Measurements from ENCODE around the gene VPS18. TPM values are rescaled to one million over a fixed set of nuclear protein-coding genes. Genes with fewer than 3 reads are reported as not detected.

VPS18 gene
- total RNA-seq, 1 donor from 2014 or later: 37.6 TPM

GRCh38 chr15:40917585-40917984 lies 23.3 kb downstream of the VPS18 start:
- H3K36me3 ChIP-seq (ENCODE audit: insufficient read depth, low read length): no peaks in the 10 kb centered on the region

GRCh38 chr15:40918146-40918798 lies 24.0 kb downstream of the VPS18 start:
- H3K36me3 Mint-ChIP-seq (ENCODE audit: low read depth, unreplicated experiment): peaks cover 2% of the 10 kb centered on the region
- Histone ChIP-seq H3K4me3 (ENCODE audit: insufficient read depth, low read depth, low read length) (no peak overlapping the region), H3K36me3 (ENCODE audit: insufficient read depth, low read length) (no peaks in the 10 kb centered on the region), H3K79me2 (ENCODE audit: insufficient read depth, low read length) (no peaks in the 10 kb centered on the region), H4K20me1 (ENCODE audit: insufficient read depth, low read length) (no peaks in the 10 kb centered on the region), H2AFZ (ENCODE audit: low read depth, low read length) (peak overlapping the region; percentile 91), H3K27me3 (ENCODE audit: insufficient read depth, low read length) (no peaks in the 10 kb centered on the region), H3K9me3 (ENCODE audit: insufficient read depth, low read depth, low read length) (no peaks in the 10 kb centered on the region), H3K27ac (ENCODE audit: low read depth, low read length) (no peak overlapping the region), H3K4me1 (ENCODE audit: insufficient read depth, low read length) (peaks cover 12% of the 10 kb centered on the region), H3K4me2 (ENCODE audit: low read length) (peak overlapping the region; percentile 41), H3K9ac (ENCODE audit: low read length) (no peak overlapping the region)
- H3K9me3 Mint-ChIP-seq (ENCODE audit: unreplicated experiment): no peaks in the 10 kb centered on the region
- DNase-seq (ENCODE audit: low read depth) (no peak), FAIRE-seq (no peak)
- H3K4me3 Mint-ChIP-seq (ENCODE audit: unreplicated experiment): no peak overlapping the region
- peaks cover 3% of the 10 kb centered on the region for H3K4me1 Mint-ChIP-seq (ENCODE audit: low read depth, unreplicated experiment)
- peaks cover 52% of the 10 kb centered on the region for H3K27me3 Mint-ChIP-seq (ENCODE audit: low read depth, unreplicated experiment)
- TF ChIP-seq EZH2 (IDR thresholded peaks at IDR 0.05; ENCODE audit: insufficient read depth, low read length): no peak
- TF ChIP-seq, protein P1, sequence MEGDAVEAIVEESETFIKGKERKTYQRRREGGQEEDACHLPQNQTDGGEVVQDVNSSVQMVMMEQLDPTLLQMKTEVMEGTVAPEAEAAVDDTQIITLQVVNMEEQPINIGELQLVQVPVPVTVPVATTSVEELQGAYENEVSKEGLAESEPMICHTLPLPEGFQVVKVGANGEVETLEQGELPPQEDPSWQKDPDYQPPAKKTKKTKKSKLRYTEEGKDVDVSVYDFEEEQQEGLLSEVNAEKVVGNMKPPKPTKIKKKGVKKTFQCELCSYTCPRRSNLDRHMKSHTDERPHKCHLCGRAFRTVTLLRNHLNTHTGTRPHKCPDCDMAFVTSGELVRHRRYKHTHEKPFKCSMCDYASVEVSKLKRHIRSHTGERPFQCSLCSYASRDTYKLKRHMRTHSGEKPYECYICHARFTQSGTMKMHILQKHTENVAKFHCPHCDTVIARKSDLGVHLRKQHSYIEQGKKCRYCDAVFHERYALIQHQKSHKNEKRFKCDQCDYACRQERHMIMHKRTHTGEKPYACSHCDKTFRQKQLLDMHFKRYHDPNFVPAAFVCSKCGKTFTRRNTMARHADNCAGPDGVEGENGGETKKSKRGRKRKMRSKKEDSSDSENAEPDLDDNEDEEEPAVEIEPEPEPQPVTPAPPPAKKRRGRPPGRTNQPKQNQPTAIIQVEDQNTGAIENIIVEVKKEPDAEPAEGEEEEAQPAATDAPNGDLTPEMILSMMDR (IDR thresholded peaks at IDR 0.05; ENCODE audit: insufficient read depth, low read depth, low read length): no peak
- no peak overlapping the region for H3K27ac Mint-ChIP-seq (ENCODE audit: unreplicated experiment)

More at GRCh38 chr15:40917585-40917984, 23.3 kb downstream of the VPS18 start:
- Histone ChIP-seq H3K4me3 (ENCODE audit: insufficient read depth, low read depth, low read length) (no peak overlapping the region), H4K20me1 (ENCODE audit: insufficient read depth, low read length) (no peaks in the 10 kb centered on the region), H3K9ac (ENCODE audit: low read length) (no peak overlapping the region), H3K27me3 (ENCODE audit: insufficient read depth, low read length) (no peaks in the 10 kb centered on the region), H2AFZ (ENCODE audit: low read depth, low read length) (no peak overlapping the region), H3K79me2 (ENCODE audit: insufficient read depth, low read length) (no peaks in the 10 kb centered on the region), H3K4me1 (ENCODE audit: insufficient read depth, low read length) (peaks cover 12% of the 10 kb centered on the region), H3K4me2 (ENCODE audit: low read length) (no peak overlapping the region), H3K27ac (ENCODE audit: low read depth, low read length) (no peak overlapping the region), H3K9me3 (ENCODE audit: insufficient read depth, low read depth, low read length) (no peaks in the 10 kb centered on the region)
- DNase-seq (ENCODE audit: low read depth) (no peak), FAIRE-seq (no peak)
- Mint-ChIP-seq H3K4me1 (ENCODE audit: low read depth, unreplicated experiment) (peaks cover 3% of the 10 kb centered on the region), H3K36me3 (ENCODE audit: low read depth, unreplicated experiment) (peaks cover 2% of the 10 kb centered on the region), H3K27me3 (ENCODE audit: low read depth, unreplicated experiment) (peaks cover 48% of the 10 kb centered on the region), H3K9me3 (ENCODE audit: unreplicated experiment) (no peaks in the 10 kb centered on the region), H3K4me3 (ENCODE audit: unreplicated experiment) (no peak overlapping the region), H3K27ac (ENCODE audit: unreplicated experiment) (no peak overlapping the region)
- no peak for TF ChIP-seq EZH2 (IDR thresholded peaks at IDR 0.05; ENCODE audit: insufficient read depth, low read length)
- TF ChIP-seq, protein P1 (IDR thresholded peaks at IDR 0.05; ENCODE audit: insufficient read depth, low read depth, low read length): no peak

DNA sequence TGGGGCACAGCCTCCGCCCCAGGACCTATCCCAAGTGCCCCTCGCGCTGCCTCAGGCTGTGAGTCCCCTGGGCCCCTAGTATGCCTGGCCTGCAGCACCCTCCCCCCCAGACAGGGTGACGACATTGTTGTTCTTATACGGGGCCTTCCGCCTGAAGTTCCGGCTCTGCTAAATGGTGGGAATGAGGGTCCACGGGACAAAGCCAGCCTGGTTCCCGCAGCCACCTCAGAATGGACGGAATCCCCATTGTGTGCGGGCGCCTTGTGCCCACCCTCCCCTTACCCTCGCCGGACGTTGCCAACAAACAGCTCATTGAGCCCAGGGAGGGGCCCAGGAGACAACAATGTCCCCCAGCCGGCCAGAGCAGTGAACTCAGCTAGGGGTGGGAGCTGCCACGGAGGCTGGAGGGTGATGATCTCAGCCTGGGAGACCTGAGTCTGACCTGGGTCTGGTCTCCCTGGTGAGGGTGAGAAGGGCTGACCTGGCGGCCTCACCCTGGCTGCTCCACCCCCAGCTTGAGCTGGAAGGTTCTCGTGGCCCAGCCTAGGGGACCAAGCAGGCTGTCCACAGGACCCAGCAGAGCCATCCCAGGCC lies 24.6 kb downstream of the VPS18 start:
- FAIRE-seq (no peak), DNase-seq (ENCODE audit: low read depth) (no peak)
- Histone ChIP-seq H2AFZ (ENCODE audit: low read depth, low read length) (peak overlapping the region; percentile 91), H3K4me1 (ENCODE audit: insufficient read depth, low read length) (peaks cover 12% of the 10 kb centered on the region), H3K4me3 (ENCODE audit: insufficient read depth, low read depth, low read length) (no peak overlapping the region), H3K9me3 (ENCODE audit: insufficient read depth, low read depth, low read length) (no peaks in the 10 kb centered on the region), H3K27me3 (ENCODE audit: insufficient read depth, low read length) (no peaks in the 10 kb centered on the region), H3K27ac (ENCODE audit: low read depth, low read length) (no peak overlapping the region), H3K9ac (ENCODE audit: low read length) (peak overlapping the region; percentile 27), H3K4me2 (ENCODE audit: low read length) (peak overlapping the region; percentile 41), H3K79me2 (ENCODE audit: insufficient read depth, low read length) (no peaks in the 10 kb centered on the region), H3K36me3 (ENCODE audit: insufficient read depth, low read length) (no peaks in the 10 kb centered on the region), H4K20me1 (ENCODE audit: insufficient read depth, low read length) (no peaks in the 10 kb centered on the region)
- H3K27ac Mint-ChIP-seq (ENCODE audit: unreplicated experiment): no peak overlapping the region
- H3K9me3 Mint-ChIP-seq (ENCODE audit: unreplicated experiment): no peaks in the 10 kb centered on the region
- no peak for TF ChIP-seq EZH2 (IDR thresholded peaks at IDR 0.05; ENCODE audit: insufficient read depth, low read length)
- TF ChIP-seq, protein P1 (IDR thresholded peaks at IDR 0.05; ENCODE audit: insufficient read depth, low read depth, low read length): no peak
- H3K4me3 Mint-ChIP-seq (ENCODE audit: unreplicated experiment): no peak overlapping the region
- peaks cover 57% of the 10 kb centered on the region for H3K27me3 Mint-ChIP-seq (ENCODE audit: low read depth, unreplicated experiment)
- peaks cover 2% of the 10 kb centered on the region for H3K36me3 Mint-ChIP-seq (ENCODE audit: low read depth, unreplicated experiment)
- H3K4me1 Mint-ChIP-seq (ENCODE audit: low read depth, unreplicated experiment): peaks cover 6% of the 10 kb centered on the region

All from astrocyte (in vitro differentiated cells and primary cell).